GM18511 (cell line): ENCODE data around the gene ALG11.
"Not testable (repeated sequence)": the region's sequence is repeated elsewhere in the genome, so short reads cannot be mapped to it uniquely, and the experiment has no call there.

ENCODE experiments used
- ATAC-seq: cut with Tn5 transposase; IDR thresholded peaks from one replicate; pipeline ENCODE4 v1.9.1; 2021; ENCODE audit warnings: mild to moderate bottlenecking, moderate library complexity; ENCODE audit not compliant: unreplicated experiment

The ALG11 gene

GRCh38 chr13:52011632-52012511 is at the start of gene ALG11:
Gene ALG11 (plus strand): TSS chr13:52012398. CDS start chr13:52012419, 21 bp downstream.
- ATAC-seq = peak; percentile 99

GRCh38 chr13:51966186-51966585 is 46.0 kb upstream of the ALG11 start:
- ATAC-seq = no peak

- no peak for ATAC-seq
Measured at GRCh38 chr13:51967482-51968446, 44.4 kb upstream of the ALG11 start.

- no peak for ATAC-seq
Measured at GRCh38 chr13:51970349-51970748, 41.8 kb upstream of the ALG11 start.

GRCh38 chr13:51971520-51972426 is 40.4 kb upstream of the ALG11 start:
- no peak for ATAC-seq

GRCh38 chr13:51974482-51974881 is 37.7 kb upstream of the ALG11 start:
- no peak for ATAC-seq

- no peak for ATAC-seq
Measured at GRCh38 chr13:51976423-51976822, 35.8 kb upstream of the ALG11 start.

GRCh38 chr13:51976890-51977289 is 35.3 kb upstream of the ALG11 start:
- no peak for ATAC-seq

GRCh38 chr13:51977625-51978024 is 34.6 kb upstream of the ALG11 start:
- ATAC-seq = no peak

- no peak for ATAC-seq
Measured at GRCh38 chr13:51978796-51979556, 33.2 kb upstream of the ALG11 start.

GRCh38 chr13:51980908-51981307 is 31.3 kb upstream of the ALG11 start:
- ATAC-seq = no peak

- no peak for ATAC-seq
Measured at GRCh38 chr13:51981355-51981754, 30.8 kb upstream of the ALG11 start.

GRCh38 chr13:51983292-51983691 is 28.9 kb upstream of the ALG11 start:
- ATAC-seq = not testable (repeated sequence)

GRCh38 chr13:51984904-51985303 is 27.3 kb upstream of the ALG11 start:
- not testable (repeated sequence) for ATAC-seq

GRCh38 chr13:51988988-51989618 is 23.1 kb upstream of the ALG11 start:
- no peak for ATAC-seq

GRCh38 chr13:51993713-51994112 is 18.5 kb upstream of the ALG11 start:
- ATAC-seq = no peak

GRCh38 chr13:51995677-51996551 is 16.3 kb upstream of the ALG11 start:
- no peak for ATAC-seq

GRCh38 chr13:51996641-51997040 is 15.6 kb upstream of the ALG11 start:
- no peak for ATAC-seq
